ENCODE results near the gene ATXN7L2.

GRCh38 chr1:109530457-109531087 lies 46.9 kb downstream of the ATXN7L2 start:
- TF ChIP-seq, protein P1, sequence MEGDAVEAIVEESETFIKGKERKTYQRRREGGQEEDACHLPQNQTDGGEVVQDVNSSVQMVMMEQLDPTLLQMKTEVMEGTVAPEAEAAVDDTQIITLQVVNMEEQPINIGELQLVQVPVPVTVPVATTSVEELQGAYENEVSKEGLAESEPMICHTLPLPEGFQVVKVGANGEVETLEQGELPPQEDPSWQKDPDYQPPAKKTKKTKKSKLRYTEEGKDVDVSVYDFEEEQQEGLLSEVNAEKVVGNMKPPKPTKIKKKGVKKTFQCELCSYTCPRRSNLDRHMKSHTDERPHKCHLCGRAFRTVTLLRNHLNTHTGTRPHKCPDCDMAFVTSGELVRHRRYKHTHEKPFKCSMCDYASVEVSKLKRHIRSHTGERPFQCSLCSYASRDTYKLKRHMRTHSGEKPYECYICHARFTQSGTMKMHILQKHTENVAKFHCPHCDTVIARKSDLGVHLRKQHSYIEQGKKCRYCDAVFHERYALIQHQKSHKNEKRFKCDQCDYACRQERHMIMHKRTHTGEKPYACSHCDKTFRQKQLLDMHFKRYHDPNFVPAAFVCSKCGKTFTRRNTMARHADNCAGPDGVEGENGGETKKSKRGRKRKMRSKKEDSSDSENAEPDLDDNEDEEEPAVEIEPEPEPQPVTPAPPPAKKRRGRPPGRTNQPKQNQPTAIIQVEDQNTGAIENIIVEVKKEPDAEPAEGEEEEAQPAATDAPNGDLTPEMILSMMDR (IDR thresholded peaks at IDR 0.05), result no peak
- no peak for TF ChIP-seq ZFX (IDR thresholded peaks at IDR 0.05; ENCODE audit: borderline replicate concordance)

Measured in 22Rv1 (cell line).